HepG2 (cell line): ENCODE measurements around the gene C12orf43. TPM values are rescaled to one million over a fixed set of nuclear protein-coding genes. Genes with fewer than 3 reads are reported as not detected.

Experiments
- ATAC-seq: fragments of 200-7000 bp; cut with Tn5 transposase; 3 replicates; pipeline ENCODE4 v1.9.1; 2020; ENCODE audit warnings: mild to moderate bottlenecking, moderate library complexity
- BruUV-seq: library from RNA; stranded (reverse); fragments of 400-500 nt; replicated peaks from 2 replicates; lab custom pipeline; 2021; lab: Mats Ljungman, UMichigan
- CTCF ChIA-PET: fragments of 300-600 bp; formaldehyde crosslinking; extraction: SDS; loops from one replicate; lab custom pipeline; 2021; ENCODE audit warnings: low total read pairs, inconsistent platforms, low intra/inter-chr PET ratio; lab: Yijun Ruan, JAX
- POLR2A ChIA-PET: fragments of 350-600 bp; sonication (Branson Sonifier 250); formaldehyde crosslinking; loops from one replicate; lab custom pipeline; 2020; ENCODE audit warnings: antibody characterized with exemption, inconsistent platforms; lab: Yijun Ruan, JAX
- DNase-seq: peaks from one replicate; pipeline ENCODE4 v3.0.0-alpha.2; 2015; ENCODE audit warnings: low spot score
- FAIRE-seq: peaks from 3 replicates; lab custom pipeline; 2011; peaks lifted over from hg19 to GRCh38; lab: Jason Lieb, UNC
- H2AFZ ChIP-seq: one replicate; pipeline ENCODE4 v1.6.1; 2011; ENCODE audit warnings: low read length, inconsistent platforms
- H3K27ac ChIP-seq: fragments of 300-600 bp; 3 replicates; pipeline ENCODE4 v1.8.0; 2011; ENCODE audit warnings: mixed run types, mild to moderate bottlenecking, mixed read lengths, low read length, inconsistent platforms; ENCODE audit not compliant: insufficient read depth; ENCODE audit errors: extremely low read length
- H3K27me3 ChIP-seq, 2 experiments: fragments of 200-600 bp in 1 of 2; 2 replicates in 1 of 2; 3 replicates in 1 of 2; pipeline versions ENCODE4 v1.6.0 to v1.8.0; 2011; ENCODE audit warnings: low read length in 2 of 2, mild to moderate bottlenecking in 2 of 2, moderate library complexity in 2 of 2, inconsistent platforms in 1 of 2; ENCODE audit not compliant: insufficient read depth in 2 of 2, control insufficient read depth in 1 of 2
- H3K36me3 ChIP-seq, 2 experiments: fragments of 200-600 bp in 1 of 2; replicated peaks in 1 of 2; 2 replicates in 1 of 2; 3 replicates in 1 of 2; pipeline versions ENCODE4 v1.5.1 to v1.8.0; 2011; ENCODE audit warnings: low read length in 2 of 2, inconsistent platforms in 1 of 2; ENCODE audit not compliant: insufficient read depth in 2 of 2, control insufficient read depth in 1 of 2
- H3K4me1 ChIP-seq: 2 replicates; pipeline ENCODE4 v1.5.1; 2012; ENCODE audit warnings: low read length, inconsistent platforms; ENCODE audit not compliant: insufficient read depth
- H3K4me2 ChIP-seq: 2 replicates; pipeline ENCODE4 v1.6.0; 2011; ENCODE audit warnings: low read depth, low read length, inconsistent platforms
- H3K4me3 ChIP-seq, 3 experiments: fragments of 200-600 bp in 1 of 3; sonication (generic), shearing (Covaris generic) in 1 of 3; replicated peaks in 1 of 3; 2 replicates each; pipeline ENCODE4 v1.5.1; 2011 to 2016; ENCODE audit warnings: low read length in 3 of 3, inconsistent platforms in 2 of 3, low read depth in 2 of 3, mild to moderate bottlenecking in 2 of 3, control low read depth in 1 of 3, mixed read lengths in 1 of 3; ENCODE audit not compliant: insufficient read depth in 1 of 3
- H3K79me2 ChIP-seq: one replicate; pipeline ENCODE4 v1.6.1; 2011; ENCODE audit warnings: low read length, inconsistent platforms; ENCODE audit not compliant: insufficient read depth
- H3K9ac ChIP-seq: 2 replicates; pipeline ENCODE4 v1.6.0; 2011; ENCODE audit warnings: mild to moderate bottlenecking, low read depth, low read length, inconsistent platforms; ENCODE audit not compliant: insufficient read depth
- H3K9me3 ChIP-seq: 2 replicates; pipeline ENCODE4 v1.5.1; 2012; ENCODE audit warnings: mild to moderate bottlenecking, low read length
- H4K20me1 ChIP-seq: 2 replicates; pipeline ENCODE4 v1.6.0; 2011; ENCODE audit warnings: inconsistent platforms, mild to moderate bottlenecking, low read length, moderate library complexity; ENCODE audit not compliant: insufficient read depth
- ATF5 ChIP-seq: sonication (generic); formaldehyde crosslinking; IDR thresholded peaks from 2 replicates; pipeline ENCODE4 v1.4.0; 2020; ENCODE audit warnings: mild to moderate bottlenecking, low read depth, missing genetic modification reagents
- BHLHE40 ChIP-seq: IDR thresholded peaks from 2 replicates; pipeline ENCODE4 v1.6.1; 2011; ENCODE audit warnings: low read length, improper control_type of control experiment
- RAD21 ChIP-seq: fragments of 450-650 bp; formaldehyde crosslinking; IDR thresholded peaks from 2 replicates; pipeline ENCODE4 v1.5.0; 2020; ENCODE audit warnings: mild to moderate bottlenecking
- ZKSCAN1 ChIP-seq: fragments of 150-350 bp; IDR thresholded peaks from 2 replicates; pipeline ENCODE4 v1.6.1; 2014; ENCODE audit warnings: low read length
- ZNF383 ChIP-seq: sonication (generic); formaldehyde crosslinking; IDR thresholded peaks from 2 replicates; pipeline ENCODE4 v1.4.0; 2020; ENCODE audit warnings: missing genetic modification reagents, mild to moderate bottlenecking, borderline replicate concordance
- WGBS: methylation state at CpG from one replicate; pipeline ENCODE4 v1.1.6; 2017; ENCODE audit warnings: low lambda C conversion rate; 5-methylcytosine and 5-hydroxymethylcytosine counted together
- in situ Hi-C: cut with HindIII; loops from 2 replicates; pipeline ENCODE4 v1.10.0; 2017; ENCODE audit warnings: low pct_unique_long_range_greater_than_20kb; ENCODE audit not compliant: extremely low pct_ligation_motif_present
- intact Hi-C: fragments of 100-400 bp; cut with micrococcal nuclease; formaldehyde crosslinking; loops from one replicate; pipeline ENCODE4 v1.10.0; 2022; ENCODE audit not compliant: unreplicated experiment
- polyA plus RNA-seq, 8 experiments: library from polyadenylated mRNA; depleted of rRNA in 3 of 8; stranded (reverse) in 7 of 8; unstranded in 1 of 8; fragments of >200 nt; fragmentation: Illumina TruSeq in 4 of 8; extraction: Trizol in 4 of 8; gene quantifications; 2 replicates each; pipeline versions ENCODE4 v1.2.1 to v1.2.3, GENCODE V29; 2011 to 2016; ENCODE audit warnings: low read depth in 4 of 8, missing spikeins in 1 of 8, mixed read lengths in 1 of 8; ENCODE audit not compliant: insufficient read depth in 1 of 8
- total RNA-seq, 5 experiments: library from RNA; depleted of rRNA; stranded (reverse); fragments of >200 nt; fragmentation: Illumina TruSeq; extraction: Trizol; gene quantifications; 2 replicates each; pipeline ENCODE4 v1.2.3, GENCODE V29; 2016; ENCODE audit warnings: low read depth in 1 of 5
- TF ChIP-seq, protein P1 (sequence below): conservative IDR thresholded peaks from 2 replicates; pipeline ENCODE4 v1.6.1; 2018; ENCODE audit warnings: missing genetic modification reagents

C12orf43 gene
- total and polyA plus RNA-seq, 2 of the 13 experiments (the other 11 are each of a cell fraction or from before 2014, with no cell fraction given), result 7.9 to 11.1 TPM

GRCh38 chr12:120960657-120961056 is 55.6 kb downstream of the C12orf43 start:
- H3K27ac ChIP-seq, result no peak overlapping the region
- TF ChIP-seq ZNF383 (CRISPR knock-in tag), result no peak
- TF ChIP-seq ATF5 (CRISPR knock-in tag), result no peak
- TF ChIP-seq, protein P1, sequence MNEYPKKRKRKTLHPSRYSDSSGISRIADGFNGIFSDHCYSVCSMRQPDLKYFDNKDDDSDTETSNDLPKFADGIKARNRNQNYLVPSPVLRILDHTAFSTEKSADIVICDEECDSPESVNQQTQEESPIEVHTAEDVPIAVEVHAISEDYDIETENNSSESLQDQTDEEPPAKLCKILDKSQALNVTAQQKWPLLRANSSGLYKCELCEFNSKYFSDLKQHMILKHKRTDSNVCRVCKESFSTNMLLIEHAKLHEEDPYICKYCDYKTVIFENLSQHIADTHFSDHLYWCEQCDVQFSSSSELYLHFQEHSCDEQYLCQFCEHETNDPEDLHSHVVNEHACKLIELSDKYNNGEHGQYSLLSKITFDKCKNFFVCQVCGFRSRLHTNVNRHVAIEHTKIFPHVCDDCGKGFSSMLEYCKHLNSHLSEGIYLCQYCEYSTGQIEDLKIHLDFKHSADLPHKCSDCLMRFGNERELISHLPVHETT (CRISPR knock-in tag), result no peak
- TF ChIP-seq ZKSCAN1, result peak; percentile 19; the same call in 1 of the 2 replicates
- no peak for TF ChIP-seq RAD21 (CRISPR knock-in tag)
- no peak for TF ChIP-seq BHLHE40

More at GRCh38 chr12:120960657-120961056, 55.6 kb downstream of the C12orf43 start:
- ATAC-seq (peak; percentile 7; the same call in 2 of the 3 replicates), DNase-seq (no peak), FAIRE-seq (no peak)
- Histone ChIP-seq H3K4me1 (peaks cover 65% of the 10 kb centered on the region), H3K79me2 (no peaks in the 10 kb centered on the region), H4K20me1 (peaks cover 3% of the 10 kb centered on the region), H3K36me3 (no peaks in the 10 kb centered on the region), H3K27me3 (no peaks in the 10 kb centered on the region), H2AFZ (no peak overlapping the region), H3K9me3 (no peaks in the 10 kb centered on the region), H3K9ac (no peak overlapping the region), H3K4me2 (peak overlapping the region; percentile 43), H3K4me3 (peak overlapping the region in 1 of 3 experiments; percentile 20; a peak in 1 of 6 replicates)
- in situ Hi-C loops, result no loop called here
- 10% methylated on average over 7 of the region's 7 CpGs for WGBS
- intact Hi-C loops, result no loop called here
- ChIA-PET POLR2A (interaction anchor here (0.7 to 11.1 kb wide), 4 partner anchors 11 to 55 kb away, joined by 3 to 176 read pairs (median 4); partner anchors contain the start of gene HNF1A), CTCF (no interaction called here)
- no TSS peak for BruUV-seq
